T-helper 9 cell (primary cell): Measurements from ENCODE around the gene MS4A3.
"Not testable (repeated sequence)": the region's sequence is repeated elsewhere in the genome, so short reads cannot be mapped to it uniquely, and the experiment has no call there.

Experiments used
- DNase-seq: peaks from one replicate; pipeline ENCODE4 v3.0.0-alpha.2; 2020
- total RNA-seq, 2 donors: gene quantifications; one replicate each; lab custom pipeline; 2026; lab: John Stamatoyannopoulos, UW

MS4A3 gene, protein sequence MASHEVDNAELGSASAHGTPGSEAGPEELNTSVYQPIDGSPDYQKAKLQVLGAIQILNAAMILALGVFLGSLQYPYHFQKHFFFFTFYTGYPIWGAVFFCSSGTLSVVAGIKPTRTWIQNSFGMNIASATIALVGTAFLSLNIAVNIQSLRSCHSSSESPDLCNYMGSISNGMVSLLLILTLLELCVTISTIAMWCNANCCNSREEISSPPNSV
- 0 reads per million in 2 donors for total RNA-seq

DNA sequence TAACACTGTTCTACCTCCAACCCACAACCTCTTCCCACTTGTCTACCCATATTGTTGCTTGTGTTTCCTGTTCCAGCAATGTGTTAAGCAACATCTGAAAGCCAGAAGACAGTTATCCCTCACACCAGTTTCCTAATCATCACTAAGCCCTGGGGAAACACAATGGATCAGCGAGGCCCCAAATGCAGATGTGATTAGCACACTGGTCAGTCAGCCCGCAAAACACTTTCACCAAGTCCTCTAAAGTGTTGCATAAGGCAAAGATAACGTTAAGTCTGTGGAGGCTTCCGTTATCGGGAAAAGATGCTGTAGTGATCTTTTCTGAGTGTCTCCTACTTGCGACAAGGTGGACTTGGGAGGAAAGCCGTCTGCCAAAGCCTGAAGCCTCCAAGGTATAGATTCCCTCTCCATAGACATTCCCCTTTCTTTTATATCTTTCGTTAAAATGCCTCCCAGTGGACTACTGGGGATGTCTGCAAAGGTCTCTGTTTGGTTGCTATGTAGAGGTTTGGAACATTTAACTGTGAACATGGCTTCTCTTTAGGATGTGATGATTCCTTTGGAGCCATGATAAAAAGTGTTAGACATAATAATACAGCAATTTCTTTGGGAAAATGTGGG is at the start of gene MS4A3:
Gene MS4A3, plus strand, starts transcription at position 317 of the 621 bp plus-strand sequence. CDS start 4,496 bp downstream, outside the sequence.
- no peak for DNase-seq

- DNase-seq: no peak
Observed at GRCh38 chr11:60016881-60017280, 39.6 kb upstream of the MS4A3 start, which contains the start of gene OOSP4B. Gene OOSP4B (plus strand): TSS chr11:60017181.

DNA sequence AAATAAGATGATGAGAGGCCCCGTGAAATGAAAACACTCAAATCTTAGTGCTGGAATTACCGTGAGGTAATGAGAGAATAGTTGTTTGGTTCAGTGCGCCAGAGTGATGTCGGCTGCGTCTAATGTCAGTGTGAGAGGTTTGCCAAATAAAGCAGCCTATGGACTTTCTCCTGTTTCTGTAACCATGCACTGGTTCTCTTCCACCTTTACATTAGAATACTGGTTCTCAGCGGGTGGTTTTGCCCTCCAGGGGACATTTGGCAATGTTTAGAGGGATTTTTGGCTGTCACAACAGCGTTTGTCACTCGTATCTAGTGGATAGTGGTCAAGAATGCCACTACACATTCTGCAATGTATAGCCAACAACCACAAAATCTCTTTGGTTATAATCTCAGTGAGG is 38.4 kb upstream of the MS4A3 start:
- DNase-seq: no peak

GRCh38 chr11:60020376-60020775 is 36.1 kb upstream of the MS4A3 start:
- DNase-seq: not testable (repeated sequence)

DNA sequence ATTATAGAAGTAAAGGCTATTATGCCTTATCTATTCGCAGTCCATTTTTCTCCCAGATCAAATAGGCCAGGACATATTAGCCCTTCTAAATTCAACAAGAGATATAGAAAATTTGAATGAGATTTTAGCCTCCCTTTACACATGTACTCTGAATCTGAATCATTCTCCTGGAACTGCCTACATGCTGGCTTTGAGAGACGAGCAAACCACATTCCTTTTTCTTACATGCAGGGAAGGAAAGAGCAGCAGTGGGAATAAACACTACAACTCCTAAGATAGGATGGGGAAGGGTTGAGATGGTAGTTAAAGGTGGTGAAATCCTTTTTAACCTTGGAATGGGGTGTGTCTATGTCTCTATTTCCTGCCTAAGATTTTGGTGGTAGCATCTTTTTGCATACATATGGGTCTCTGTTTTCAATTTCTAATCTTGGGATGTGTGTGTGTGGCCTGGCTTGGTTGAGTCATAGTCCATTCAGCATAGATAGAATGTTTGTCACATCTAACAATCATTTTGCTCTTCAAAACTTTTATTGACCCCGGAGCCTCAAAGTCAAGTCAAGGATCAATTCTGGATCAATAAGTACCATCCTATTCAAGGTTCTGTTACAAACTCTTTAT is 27.3 kb upstream of the MS4A3 start:
- DNase-seq: no peak

GRCh38 chr11:60040109-60040508 is 16.4 kb upstream of the MS4A3 start, which contains the start of gene OOSP2:
Gene OOSP2 (plus strand): TSS chr11:60040409. CDS start chr11:60040460, 51 bp downstream.
- no peak for DNase-seq

GRCh38 chr11:60050422-60050821 is 6.0 kb upstream of the MS4A3 start:
- DNase-seq: not testable (repeated sequence)

- DNase-seq: not testable (repeated sequence)
Observed at GRCh38 chr11:60050839-60051238, 5.6 kb upstream of the MS4A3 start.

GRCh38 chr11:60059052-60059451 is 2.6 kb downstream of the MS4A3 start:
- no peak for DNase-seq

DNA sequence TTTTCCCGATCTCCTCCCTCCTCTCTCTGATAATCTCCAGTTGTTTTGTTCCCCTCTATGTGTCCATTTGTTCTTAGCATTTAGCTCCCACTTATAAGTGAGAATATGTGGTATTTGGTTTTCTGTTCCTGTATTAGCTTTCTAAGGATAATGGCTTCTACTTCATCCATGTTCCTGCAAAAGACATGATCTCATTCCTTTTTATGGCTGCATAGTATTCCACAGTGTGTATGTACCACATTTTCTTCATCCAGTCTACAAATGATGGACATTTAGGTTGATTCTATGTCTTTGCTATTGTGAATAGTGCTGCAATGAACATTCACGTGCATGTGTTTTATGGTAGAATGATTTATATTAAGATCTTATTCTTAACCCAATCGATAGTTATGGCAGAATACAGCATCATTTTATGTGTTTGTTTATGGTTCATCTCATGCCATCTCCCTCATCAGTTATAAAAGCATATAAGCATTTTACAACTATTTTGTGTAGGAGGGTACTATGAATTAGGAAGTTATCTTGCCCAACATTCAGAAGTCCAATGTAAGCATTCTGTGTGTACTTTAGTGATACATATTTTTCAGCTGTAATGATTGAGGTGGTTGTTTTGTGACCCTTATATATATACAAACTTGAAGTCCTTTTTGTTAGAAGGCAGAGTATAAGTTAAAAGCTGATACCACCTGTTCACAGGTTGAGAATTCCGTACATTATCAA is 3.2 kb downstream of the MS4A3 start:
- DNase-seq: no peak

DNA sequence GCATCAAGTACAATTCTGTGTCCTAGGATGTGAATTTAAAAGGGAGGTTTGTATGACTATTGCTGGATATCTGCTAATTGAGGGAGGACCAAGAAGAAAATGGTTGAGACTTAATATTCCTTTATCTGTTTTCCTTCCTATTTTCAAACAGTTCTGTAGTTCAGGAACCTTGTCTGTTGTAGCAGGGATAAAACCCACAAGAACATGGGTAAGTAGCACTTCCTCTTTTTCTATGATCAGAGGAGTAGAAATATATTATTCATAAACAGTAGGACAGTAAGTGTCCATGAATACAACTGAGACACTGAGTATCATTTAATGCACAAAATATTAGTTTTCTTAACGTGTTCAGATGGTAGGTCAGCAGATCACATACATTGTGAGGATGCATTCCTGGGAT is 7.6 kb downstream of the MS4A3 start:
- DNase-seq: no peak

DNA sequence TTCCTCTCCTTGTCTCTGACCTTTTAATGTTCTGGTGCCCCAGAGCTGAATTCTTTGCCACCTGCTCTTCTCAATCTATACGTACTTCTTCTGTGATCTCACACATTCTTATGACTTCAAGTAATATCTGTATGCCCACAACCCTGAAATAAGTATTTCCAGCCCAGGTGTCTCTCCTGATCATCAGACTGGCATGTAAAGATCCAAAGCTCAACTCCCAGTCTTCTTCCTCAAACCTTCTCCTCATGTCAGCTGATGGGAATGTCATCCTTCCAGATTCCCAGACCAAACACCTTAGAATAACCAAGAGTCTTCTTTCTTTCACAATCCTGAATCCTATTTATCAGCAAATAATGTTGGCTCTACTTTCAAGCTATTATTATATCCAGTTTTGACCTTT is 9.3 kb downstream of the MS4A3 start:
- DNase-seq: no peak

DNA sequence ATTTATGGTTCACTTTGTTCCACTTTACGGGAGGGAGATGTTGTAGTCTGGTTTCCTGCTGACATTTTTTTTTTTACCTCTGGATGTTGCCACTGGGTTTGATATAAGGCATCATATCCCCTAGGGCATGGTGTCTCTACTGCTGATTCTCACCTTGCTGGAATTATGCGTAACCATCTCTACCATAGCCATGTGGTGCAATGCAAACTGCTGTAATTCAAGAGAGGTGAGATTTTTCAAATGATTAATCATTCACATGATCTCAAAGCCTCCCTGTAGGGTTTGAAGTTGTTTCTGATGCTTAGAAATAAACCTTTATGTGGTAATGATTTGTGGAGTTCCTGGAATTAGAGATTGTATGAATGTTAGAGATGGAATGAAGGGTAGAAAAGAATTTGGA is 13.0 kb downstream of the MS4A3 start:
- no peak for DNase-seq

DNA sequence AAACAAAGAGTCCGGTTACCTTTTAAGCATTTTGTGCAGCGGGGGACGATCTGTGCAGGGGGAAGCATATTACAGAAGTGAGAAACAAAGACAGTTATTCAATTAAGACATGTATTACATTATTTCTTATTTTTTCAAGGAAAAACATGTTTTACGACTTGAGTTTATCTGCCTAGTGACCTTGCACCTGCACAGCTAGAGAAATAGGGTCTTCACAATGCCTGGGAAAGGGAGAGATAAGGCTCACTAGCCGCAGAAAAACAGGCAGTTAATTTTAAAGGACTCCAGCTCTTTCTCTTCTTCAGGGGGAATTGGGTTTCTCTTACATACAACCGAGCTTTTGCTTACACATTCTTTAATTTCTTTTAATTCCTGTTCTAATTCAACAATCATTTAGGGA is 15.2 kb downstream of the MS4A3 start:
- not testable (repeated sequence) for DNase-seq

- DNase-seq: no peak
Observed at GRCh38 chr11:60077216-60077817, 20.9 kb downstream of the MS4A3 start.

DNA sequence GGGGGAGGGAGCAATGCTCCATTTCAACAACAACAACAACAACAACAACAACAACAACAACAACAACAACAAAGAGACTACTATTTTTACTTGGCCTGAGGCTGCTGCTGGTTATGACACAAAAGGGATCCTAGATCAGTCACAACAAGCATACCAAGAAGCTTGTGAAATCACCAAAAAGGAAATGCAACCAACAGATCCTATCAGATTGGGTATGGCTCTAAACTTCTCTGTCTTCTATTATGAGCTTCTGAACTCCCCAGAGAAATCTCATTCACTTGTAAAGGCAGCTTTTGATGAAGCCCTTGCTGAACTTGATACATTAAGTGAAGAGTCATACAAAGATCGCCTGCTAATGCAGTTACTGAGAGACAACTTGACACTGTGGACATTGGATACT is 21.5 kb downstream of the MS4A3 start:
- DNase-seq: no peak

DNA sequence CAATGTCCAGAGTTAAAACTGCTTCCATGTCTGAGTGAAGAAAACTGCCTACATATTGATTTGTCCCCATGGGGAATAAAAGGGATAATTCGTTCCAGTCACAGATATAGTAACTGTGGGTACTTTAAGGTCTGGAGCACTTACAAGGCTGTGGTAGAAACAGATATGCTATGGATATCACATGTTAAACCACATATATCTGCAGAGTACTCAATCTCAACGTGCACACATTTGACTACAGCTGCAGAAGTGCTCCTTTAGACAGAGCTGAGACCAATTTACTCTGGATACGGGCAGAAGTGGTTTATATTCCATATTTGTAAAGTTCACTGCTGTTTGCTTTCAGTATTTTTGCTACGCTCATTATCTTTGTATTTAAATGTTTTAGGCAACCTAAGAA is 22.3 kb downstream of the MS4A3 start:
- DNase-seq: no peak

- DNase-seq: no peak
Observed at GRCh38 chr11:60080535-60080934, 24.1 kb downstream of the MS4A3 start.

GRCh38 chr11:60084631-60085273 is 28.3 kb downstream of the MS4A3 start:
- DNase-seq: no peak

GRCh38 chr11:60085909-60086308 is 29.4 kb downstream of the MS4A3 start:
- no peak for DNase-seq

GRCh38 chr11:60087239-60087638 is 30.8 kb downstream of the MS4A3 start:
- no peak for DNase-seq

GRCh38 chr11:60088364-60088763 is 31.9 kb downstream of the MS4A3 start, which contains the start of gene MS4A2:
Gene MS4A2 (plus strand): TSS chr11:60088664. CDS start chr11:60088766, 102 bp downstream.
- no peak for DNase-seq
